NCI-H345 (cell line): Measurements from ENCODE around the gene PSMG4.

ENCODE experiments used
- DNase-seq: peaks from one replicate; lab custom pipeline; 2025; lab: John Stamatoyannopoulos, UW

The PSMG4 gene

GRCh38 chr6:3290149-3290930 is 31.6 kb downstream of the PSMG4 start:
- DNase-seq, result no peak

GRCh38 chr6:3290931-3291211 is 32.1 kb downstream of the PSMG4 start:
- DNase-seq, result no peak

GRCh38 chr6:3291346-3291745 is 32.6 kb downstream of the PSMG4 start:
- no peak for DNase-seq

GRCh38 chr6:3291987-3292386 is 33.2 kb downstream of the PSMG4 start:
- no peak for DNase-seq

- no peak for DNase-seq
These were observed 33.9 kb downstream of the PSMG4 start for GRCh38 chr6:3292431-3293197.

GRCh38 chr6:3293271-3294155 is 34.8 kb downstream of the PSMG4 start:
- DNase-seq, result no peak

GRCh38 chr6:3294396-3294795 is 35.6 kb downstream of the PSMG4 start:
- DNase-seq, result no peak

- DNase-seq, result no peak
These were observed 36.4 kb downstream of the PSMG4 start for GRCh38 chr6:3294921-3295871.

- DNase-seq, result no peak
These were observed 37.3 kb downstream of the PSMG4 start for GRCh38 chr6:3296078-3296477.

- DNase-seq, result no peak
These were observed 37.8 kb downstream of the PSMG4 start for GRCh38 chr6:3296537-3296936.

GRCh38 chr6:3297006-3297405 is 38.3 kb downstream of the PSMG4 start:
- DNase-seq, result no peak

- DNase-seq, result no peak
These were observed 39.2 kb downstream of the PSMG4 start for GRCh38 chr6:3297909-3298308.

- no peak for DNase-seq
These were observed 40.5 kb downstream of the PSMG4 start for GRCh38 chr6:3299221-3299620.

- DNase-seq, result no peak
These were observed 42.8 kb downstream of the PSMG4 start for GRCh38 chr6:3301506-3301905.

GRCh38 chr6:3303795-3304411 is 45.2 kb downstream of the PSMG4 start:
- DNase-seq, result no peak

GRCh38 chr6:3304500-3305215 is 45.9 kb downstream of the PSMG4 start:
- DNase-seq, result no peak

- no peak for DNase-seq
These were observed 46.4 kb downstream of the PSMG4 start for GRCh38 chr6:3305216-3305565.

- DNase-seq, result no peak
These were observed 47.1 kb downstream of the PSMG4 start for GRCh38 chr6:3305831-3306230.

- no peak for DNase-seq
These were observed 48.1 kb downstream of the PSMG4 start for GRCh38 chr6:3306848-3307247.

- no peak for DNase-seq
These were observed 48.7 kb downstream of the PSMG4 start for GRCh38 chr6:3307436-3307835.

GRCh38 chr6:3308106-3308505 is 49.4 kb downstream of the PSMG4 start:
- no peak for DNase-seq
